H1 (cell line): ENCODE results near the gene DOK6. TPM values are rescaled to one million over a fixed set of nuclear protein-coding genes. Genes with fewer than 3 reads are reported as not detected.

ENCODE experiments used
- CTCF ChIA-PET: fragments of 300-600 bp; sonication (Branson Sonifier 250); formaldehyde crosslinking; loops from one replicate; lab custom pipeline; 2021; ENCODE audit not compliant: partially characterized antibody; lab: Charles Lee
- POLR2A ChIA-PET: fragments of 300-600 bp; sonication (Branson Sonifier 250); formaldehyde crosslinking; loops from one replicate; lab custom pipeline; 2021; ENCODE audit warnings: inconsistent platforms; ENCODE audit not compliant: partially characterized antibody; lab: Charles Lee
- DNase-seq, 2 experiments: peaks; one replicate each; pipeline versions ENCODE4 v3.0.0 to v3.0.0-alpha.2; 2010 to 2022; ENCODE audit warnings: low spot score in 2 of 2, low read depth in 1 of 2, mixed read lengths in 1 of 2
- FAIRE-seq: peaks from 2 replicates; lab custom pipeline; 2011; peaks lifted over from hg19 to GRCh38; lab: Jason Lieb, UNC
- H2AFZ ChIP-seq: 2 replicates; pipeline ENCODE4 v1.8.1; 2012; ENCODE audit warnings: low read length, inconsistent platforms
- H2AK5ac ChIP-seq: 2 replicates; pipeline ENCODE4 v1.6.1; 2013; ENCODE audit warnings: low read depth, low read length
- H2BK120ac ChIP-seq: replicated peaks from 2 replicates; pipeline ENCODE3; 2013; ENCODE audit warnings: low read depth, low read length, inconsistent platforms
- H2BK12ac ChIP-seq: 2 replicates; pipeline ENCODE4 v1.6.1; 2013; ENCODE audit warnings: low read depth, low read length
- H2BK15ac ChIP-seq: 2 replicates; pipeline ENCODE4 v1.6.1; 2013; ENCODE audit warnings: low read length
- H2BK20ac ChIP-seq: 2 replicates; pipeline ENCODE4 v1.6.1; 2013; ENCODE audit warnings: low read length
- H2BK5ac ChIP-seq: 2 replicates; pipeline ENCODE4 v1.6.1; 2013; ENCODE audit warnings: low read depth, low read length
- H3K14ac ChIP-seq: 2 replicates; pipeline ENCODE4 v1.6.1; 2013; ENCODE audit warnings: inconsistent platforms; ENCODE audit not compliant: insufficient read length
- H3K18ac ChIP-seq: 2 replicates; pipeline ENCODE4 v1.6.1; 2013; ENCODE audit warnings: low read length; ENCODE audit errors: extremely low read depth
- H3K23ac ChIP-seq: 2 replicates; pipeline ENCODE4 v1.6.1; 2013; ENCODE audit warnings: inconsistent platforms; ENCODE audit not compliant: insufficient read length
- H3K23me2 ChIP-seq: 2 replicates; pipeline ENCODE4 v1.6.1; 2013; ENCODE audit warnings: low read depth, low read length
- H3K27ac ChIP-seq: 2 replicates; pipeline ENCODE4 v1.6.1; 2011; ENCODE audit warnings: low read depth, low read length, inconsistent platforms
- H3K27me3 ChIP-seq, 4 experiments: replicated peaks in 1 of 4; 1 replicate in 1 of 4; 2 replicates in 3 of 4; pipeline versions ENCODE4 v1.6.1 to v1.8.1; 2011 to 2013; ENCODE audit warnings: low read length in 3 of 4, mild to moderate bottlenecking in 3 of 4, inconsistent platforms in 2 of 4, mixed read lengths in 2 of 4, moderate library complexity in 1 of 4; ENCODE audit not compliant: control insufficient read depth in 3 of 4, insufficient read depth in 3 of 4; ENCODE audit errors: extremely low read depth in 1 of 4
- H3K36me3 ChIP-seq, 4 experiments: 2 replicates each; pipeline versions ENCODE4 v1.6.1 to v1.8.1; 2011 to 2013; ENCODE audit warnings: mild to moderate bottlenecking in 4 of 4, low read length in 3 of 4, moderate library complexity in 2 of 4, control low read depth in 1 of 4, inconsistent platforms in 1 of 4; ENCODE audit not compliant: insufficient read depth in 4 of 4, control insufficient read depth in 2 of 4
- H3K4ac ChIP-seq: replicated peaks from 2 replicates; pipeline ENCODE3; 2013; ENCODE audit warnings: low read length, low read depth, mixed read lengths, inconsistent platforms; ENCODE audit not compliant: insufficient read length
- H3K4me1 ChIP-seq, 4 experiments: replicated peaks in 1 of 4; 1 replicate in 1 of 4; 2 replicates in 3 of 4; pipeline versions ENCODE4 v1.6.1 to v1.8.1; 2011 to 2013; ENCODE audit warnings: low read length in 3 of 4, inconsistent platforms in 2 of 4, mixed read lengths in 1 of 4; ENCODE audit not compliant: insufficient read depth in 4 of 4, control insufficient read depth in 3 of 4
- H3K4me2 ChIP-seq, 2 experiments: 2 replicates each; pipeline versions ENCODE4 v1.6.1 to v1.8.1; 2011 to 2013; ENCODE audit warnings: low read depth in 2 of 2, low read length in 2 of 2, control low read depth in 1 of 2, inconsistent platforms in 1 of 2, mild to moderate bottlenecking in 1 of 2; ENCODE audit not compliant: insufficient read depth in 1 of 2
- H3K4me3 ChIP-seq, 4 experiments: fragments of 200-600, 300-600 bp in 1 of 4; sonication (generic), shearing (Covaris generic), sonication (Bioruptor Twin) in 1 of 4; 2 replicates each; pipeline versions ENCODE4 v1.5.1 to v1.8.1; 2011 to 2016; ENCODE audit warnings: low read length in 4 of 4, low read depth in 3 of 4, control low read depth in 2 of 4, inconsistent platforms in 2 of 4, mild to moderate bottlenecking in 2 of 4, mixed read lengths in 1 of 4, moderate library complexity in 1 of 4; ENCODE audit not compliant: insufficient read depth in 2 of 4; ENCODE audit errors: extremely low read depth in 1 of 4
- H3K56ac ChIP-seq: replicated peaks from 2 replicates; pipeline ENCODE3; 2013; ENCODE audit warnings: low read depth, mild to moderate bottlenecking, mixed read lengths, low read length, inconsistent platforms; ENCODE audit not compliant: insufficient read length
- H3K79me1 ChIP-seq: 2 replicates; pipeline ENCODE4 v1.6.1; 2013; ENCODE audit warnings: low read depth, low read length, control low read depth
- H3K79me2 ChIP-seq, 2 experiments: 2 replicates each; pipeline versions ENCODE4 v1.6.1 to v1.8.1; 2012 to 2013; ENCODE audit warnings: low read length in 2 of 2, mild to moderate bottlenecking in 2 of 2, inconsistent platforms in 1 of 2; ENCODE audit not compliant: insufficient read depth in 2 of 2, control insufficient read depth in 1 of 2
- H3K9ac ChIP-seq, 4 experiments: replicated peaks in 1 of 4; 1 replicate in 1 of 4; 2 replicates in 3 of 4; pipeline versions ENCODE4 v1.6.1 to v1.8.1; 2011 to 2013; ENCODE audit warnings: low read depth in 3 of 4, low read length in 3 of 4, control low read depth in 2 of 4, mild to moderate bottlenecking in 2 of 4, moderate library complexity in 2 of 4, inconsistent platforms in 1 of 4; ENCODE audit errors: extremely low read depth in 1 of 4
- H3K9me3 ChIP-seq, 2 experiments: 2 replicates each; pipeline versions ENCODE4 v1.6.1 to v1.8.1; 2012 to 2013; ENCODE audit warnings: mild to moderate bottlenecking in 2 of 2, moderate library complexity in 2 of 2, control low read depth in 1 of 2, inconsistent platforms in 1 of 2, low read depth in 1 of 2, low read length in 1 of 2, mixed read lengths in 1 of 2; ENCODE audit not compliant: insufficient read depth in 2 of 2
- H4K20me1 ChIP-seq, 2 experiments: replicated peaks in 1 of 2; 2 replicates each; pipeline versions ENCODE3 to v1.8.1; 2011 to 2013; ENCODE audit warnings: inconsistent platforms in 2 of 2, low read length in 2 of 2, mild to moderate bottlenecking in 1 of 2; ENCODE audit not compliant: insufficient read depth in 2 of 2, control insufficient read depth in 1 of 2
- H4K5ac ChIP-seq: 2 replicates; pipeline ENCODE4 v1.6.1; 2013; ENCODE audit warnings: low read length, low read depth, mixed read lengths, inconsistent platforms; ENCODE audit not compliant: insufficient read length
- H4K8ac ChIP-seq: 2 replicates; pipeline ENCODE4 v1.8.0; 2013; ENCODE audit warnings: mild to moderate bottlenecking, moderate library complexity, low read length, inconsistent platforms; ENCODE audit not compliant: insufficient read depth; ENCODE audit errors: extremely low read depth
- H4K91ac ChIP-seq: replicated peaks from 2 replicates; pipeline ENCODE3; 2013; ENCODE audit warnings: low read length, mixed read lengths, inconsistent platforms; ENCODE audit not compliant: insufficient read length
- BACH1 ChIP-seq: IDR thresholded peaks from 2 replicates; pipeline ENCODE4 v1.6.1; 2012; ENCODE audit warnings: low read length, improper control_type of control experiment
- RAD21 ChIP-seq, 2 experiments: IDR thresholded peaks in 1 of 2; conservative IDR thresholded peaks in 1 of 2; 2 replicates each; pipeline ENCODE4 v1.6.1; 2011; ENCODE audit warnings: low read depth in 2 of 2, low read length in 2 of 2, improper control_type of control experiment in 1 of 2, inconsistent platforms in 1 of 2, mild to moderate bottlenecking in 1 of 2, moderate library complexity in 1 of 2
- RNF2 ChIP-seq: fragments of 200-900, 300-1000 bp; sonication (generic); IDR thresholded peaks from 2 replicates; pipeline ENCODE4 v1.7.1; 2016; ENCODE audit warnings: borderline replicate concordance, low read depth, mild to moderate bottlenecking, antibody characterized with exemption, low read length; ENCODE audit not compliant: poor library complexity, severe bottlenecking; ENCODE audit errors: missing control alignments
- RXRA ChIP-seq: IDR thresholded peaks from 2 replicates; pipeline ENCODE4 v1.6.1; 2011; ENCODE audit warnings: low read depth, mild to moderate bottlenecking, low read length, moderate library complexity; ENCODE audit not compliant: insufficient read depth
- ZNF274 ChIP-seq: IDR thresholded peaks from 2 replicates; pipeline ENCODE4 v1.7.0; 2012; ENCODE audit warnings: low read length, borderline replicate concordance; ENCODE audit errors: extremely low read depth
- WGBS, 2 experiments: shearing (Covaris generic) in 1 of 2; methylation state at CpG; one replicate each; pipeline versions ENCODE4 v1.1.6 to v1.1.7; 2013 to 2015; ENCODE audit warnings: low lambda C conversion rate in 2 of 2, mixed read lengths in 2 of 2, inconsistent platforms in 1 of 2, low coverage in 1 of 2, missing lambda C conversion rate in 1 of 2; ENCODE audit not compliant: insufficient replicate concordance in 2 of 2, insufficient coverage in 1 of 2, insufficient read length in 1 of 2; ENCODE audit errors: extremely low coverage in 1 of 2, missing lambda C conversion rate in 1 of 2; 5-methylcytosine and 5-hydroxymethylcytosine counted together
- polyA plus RNA-seq, 7 experiments: library from polyadenylated mRNA; depleted of rRNA in 3 of 7; stranded (reverse) in 5 of 7; unstranded in 2 of 7; fragments of >200 nt in 5 of 7; fragments of 200-250 nt in 2 of 7; gene quantifications; 1 replicate in 5 of 7; 2 replicates in 1 of 7; 4 replicates in 1 of 7; pipeline versions ENCODE4 v1.2.1 to v1.2.3, GENCODE V29; 2011 to 2013; ENCODE audit warnings: missing spikeins in 2 of 7, mixed read lengths in 2 of 7
- total RNA-seq: library from RNA; stranded (reverse); fragmentation: NEBNext Ultra II Directional; extraction: Animal tissue kit (Norgen Biotek cat#: 25700); gene quantifications from 2 replicates; pipeline ENCODE4 v1.2.1, GENCODE V29; 2021

DOK6 gene
- total and polyA plus RNA-seq, 2 of the 8 experiments (the other 6 are each of a cell fraction or from before 2014, with no cell fraction given): 0.33 to 0.50 TPM

DNA sequence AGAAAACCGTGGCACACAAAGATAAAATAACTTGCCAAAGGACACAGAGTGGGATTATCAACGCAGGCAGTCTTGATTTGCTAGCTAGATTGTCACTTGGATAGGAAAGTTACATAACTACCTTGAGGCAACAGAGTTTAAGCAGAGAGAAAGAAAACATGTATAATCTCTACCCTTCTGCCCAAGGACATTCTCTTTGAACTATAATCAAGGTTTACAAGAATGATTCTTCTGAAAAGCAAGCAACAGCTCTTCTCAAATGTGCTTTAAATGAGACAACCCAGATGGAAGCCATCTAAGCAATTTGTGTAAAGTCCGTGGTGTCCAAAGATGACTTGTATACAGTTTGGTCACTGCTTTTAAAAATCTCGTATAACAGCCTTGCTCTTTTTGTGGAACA is 369.6 kb downstream of the DOK6 start:
- Histone ChIP-seq H3K9me3 (no peaks in the 10 kb centered on the region), H4K91ac (no peak overlapping the region), H2BK20ac (no peak overlapping the region), H3K56ac (no peak overlapping the region), H4K20me1 (no peaks in the 10 kb centered on the region), H2AFZ (no peak overlapping the region; the same call in 1 of the 2 replicates), H3K9ac (no peak overlapping the region), H2AK5ac (no peak overlapping the region), H3K23me2 (no peaks in the 10 kb centered on the region), H3K79me1 (no peaks in the 10 kb centered on the region), H2BK5ac (no peak overlapping the region), H3K18ac (no peak overlapping the region), H3K27ac (no peak overlapping the region), H3K79me2 (no peaks in the 10 kb centered on the region), H3K14ac (no peak overlapping the region), H3K4ac (no peak overlapping the region), H4K8ac (no peak overlapping the region), H2BK120ac (no peak overlapping the region), H3K4me1 (no peaks in the 10 kb centered on the region), H2BK12ac (no peak overlapping the region), H2BK15ac (no peak overlapping the region), H4K5ac (no peak overlapping the region), H3K27me3 (no peaks in the 10 kb centered on the region), H3K23ac (no peak overlapping the region), H3K4me2 (no peak overlapping the region), H3K4me3 (no peak overlapping the region), H3K36me3 (no peaks in the 10 kb centered on the region)
- POLR2A ChIA-PET: no interaction called here
- WGBS, 2 experiments: 84% methylated on average over 4 of the region's 4 CpGs; no CpG with 5 or more reads in 1 of the 2 experiments
- CTCF ChIA-PET: interaction anchor here (0.8 to 1.0 kb wide), 2 partner anchors 10 to 71 kb away, joined by 3 to 4 read pairs; no protein-coding TSS in a partner anchor
- TF ChIP-seq RAD21 (IDR thresholded peaks at IDR 0.05 in 1 of 2, conservative IDR thresholded peaks at IDR 0.05 in 1 of 2; ENCODE audit: low read depth in 2 of 2, low read length in 2 of 2): no peak
- no peak for TF ChIP-seq BACH1
- no peak for TF ChIP-seq ZNF274
- no peak for TF ChIP-seq RNF2
- TF ChIP-seq RXRA: no peak
- no peak for FAIRE-seq
- DNase-seq: no peak
